ENCODE results near the gene FKBP15. TPM values are rescaled to one million over a fixed set of nuclear protein-coding genes. Genes with fewer than 3 reads are reported as not detected.

Gene FKBP15
- total RNA-seq, 1 experiment from 2014 or later: 32.2 TPM

GRCh38 chr9:113158446-113158845 is 62.6 kb downstream of the FKBP15 start:
- Mint-ChIP-seq H3K36me3 (ENCODE audit: insufficient read depth, unreplicated experiment) (peaks cover 63% of the 10 kb centered on the region), H3K4me3 (ENCODE audit: unreplicated experiment) (no peak overlapping the region), H3K27ac (ENCODE audit: low read depth, unreplicated experiment) (peak overlapping the region; percentile 79), H3K4me1 (ENCODE audit: insufficient read depth, unreplicated experiment) (peaks cover 15% of the 10 kb centered on the region), H3K9me3 (ENCODE audit: unreplicated experiment) (no peaks in the 10 kb centered on the region), H3K27me3 (ENCODE audit: insufficient read depth, unreplicated experiment) (no peaks in the 10 kb centered on the region)
- DNase-seq (ENCODE audit: unreplicated experiment): no peak
- TSS peak; percentile 7 for BruUV-seq (replicated peaks)
- POLR2A ChIA-PET: no interaction called here
- intact Hi-C loops (cut with micrococcal nuclease): no loop called here
- no peak for TF ChIP-seq CTCF (IDR thresholded peaks at IDR 0.05; ENCODE audit: unreplicated experiment)
- CTCF ChIA-PET: no interaction called here

GRCh38 chr9:113156880-113157279 is 64.2 kb downstream of the FKBP15 start:
- no peaks in the 10 kb centered on the region for H3K27me3 Mint-ChIP-seq (ENCODE audit: insufficient read depth, unreplicated experiment)
- H3K36me3 Mint-ChIP-seq (ENCODE audit: insufficient read depth, unreplicated experiment): peaks cover 47% of the 10 kb centered on the region
- POLR2A ChIA-PET: interaction anchor here (2.6 kb wide), 1 partner anchor 64 kb away, joined by 16 read pairs; the partner anchor contains the start of genes FKBP15 and SLC31A1
- no peak overlapping the region for H3K27ac Mint-ChIP-seq (ENCODE audit: low read depth, unreplicated experiment)
- no peak overlapping the region for H3K4me3 Mint-ChIP-seq (ENCODE audit: unreplicated experiment)
- intact Hi-C loops (cut with micrococcal nuclease): no loop called here
- CTCF ChIA-PET: interaction anchor here (1.3 kb wide), 1 partner anchor 31 kb away, joined by 5 read pairs; no protein-coding TSS in a partner anchor
- no peaks in the 10 kb centered on the region for H3K9me3 Mint-ChIP-seq (ENCODE audit: unreplicated experiment)
- no peak for TF ChIP-seq CTCF (IDR thresholded peaks at IDR 0.05; ENCODE audit: unreplicated experiment)
- no peak for DNase-seq (ENCODE audit: unreplicated experiment)
- no TSS peak for BruUV-seq (replicated peaks)
- peaks cover 30% of the 10 kb centered on the region for H3K4me1 Mint-ChIP-seq (ENCODE audit: insufficient read depth, unreplicated experiment)

GRCh38 chr9:113155911-113156588 is 65.0 kb downstream of the FKBP15 start:
- Mint-ChIP-seq H3K27me3 (ENCODE audit: insufficient read depth, unreplicated experiment) (no peaks in the 10 kb centered on the region), H3K27ac (ENCODE audit: low read depth, unreplicated experiment) (peak overlapping the region; percentile 46), H3K4me3 (ENCODE audit: unreplicated experiment) (no peak overlapping the region), H3K36me3 (ENCODE audit: insufficient read depth, unreplicated experiment) (peaks cover 42% of the 10 kb centered on the region), H3K9me3 (ENCODE audit: unreplicated experiment) (no peaks in the 10 kb centered on the region), H3K4me1 (ENCODE audit: insufficient read depth, unreplicated experiment) (peaks cover 34% of the 10 kb centered on the region)
- no TSS peak for BruUV-seq (replicated peaks)
- no peak for TF ChIP-seq CTCF (IDR thresholded peaks at IDR 0.05; ENCODE audit: unreplicated experiment)
- POLR2A ChIA-PET: interaction anchor here (2.6 kb wide), 1 partner anchor 65 kb away, joined by 16 read pairs; the partner anchor contains the start of genes FKBP15 and SLC31A1
- intact Hi-C loops (cut with micrococcal nuclease): no loop called here
- DNase-seq (ENCODE audit: unreplicated experiment): no peak
- CTCF ChIA-PET: interaction anchor here (1.1 to 1.3 kb wide), 3 partner anchors 18 to 436 kb away, joined by 3 to 5 read pairs (median 3); no protein-coding TSS in a partner anchor

- ChIA-PET CTCF (interaction anchor here (1.1 kb wide), 1 partner anchor 20 kb away, joined by 3 read pairs; no protein-coding TSS in a partner anchor), POLR2A (interaction anchor here (1.2 to 2.6 kb wide), 2 partner anchors 8 to 66 kb away, joined by 3 to 16 read pairs; partner anchors contain the start of genes FKBP15 and SLC31A1)
- H3K4me1 Mint-ChIP-seq (ENCODE audit: insufficient read depth, unreplicated experiment): peaks cover 34% of the 10 kb centered on the region
- peak overlapping the region; percentile 52 for H3K27ac Mint-ChIP-seq (ENCODE audit: low read depth, unreplicated experiment)
- H3K27me3 Mint-ChIP-seq (ENCODE audit: insufficient read depth, unreplicated experiment): no peaks in the 10 kb centered on the region
- no peaks in the 10 kb centered on the region for H3K9me3 Mint-ChIP-seq (ENCODE audit: unreplicated experiment)
- no peak for DNase-seq (ENCODE audit: unreplicated experiment)
- H3K4me3 Mint-ChIP-seq (ENCODE audit: unreplicated experiment): no peak overlapping the region
- H3K36me3 Mint-ChIP-seq (ENCODE audit: insufficient read depth, unreplicated experiment): peaks cover 31% of the 10 kb centered on the region
- intact Hi-C loops (cut with micrococcal nuclease): no loop called here
- BruUV-seq (replicated peaks): no TSS peak
- no peak for TF ChIP-seq CTCF (IDR thresholded peaks at IDR 0.05; ENCODE audit: unreplicated experiment)
Measured at GRCh38 chr9:113154946-113155345, 66.1 kb downstream of the FKBP15 start.
